Left lung (tissue), 10 donors: Measurements from ENCODE around the gene CTCF. TPM values are rescaled to one million over a fixed set of nuclear protein-coding genes. Genes with fewer than 3 reads are reported as not detected.

Experiments used
- ATAC-seq: fragments of 200-7000 bp; cut with Tn5 transposase; one replicate; pipeline ENCODE4 v1.9.1; 2020; ENCODE audit warnings: moderate library complexity
- DNase-seq, 4 donors: peaks; one replicate each; pipeline ENCODE4 v3.0.0-alpha.2; 2013 to 2020
- H3K27ac ChIP-seq, 2 donors: fragments of 200-600 bp; sonication (generic) in 1 of 2; one replicate each; pipeline versions ENCODE4 v1.5.0 to v1.8.0; 2020 to 2021
- H3K27me3 ChIP-seq, 2 donors: fragments of 200-600 bp; sonication (generic) in 1 of 2; one replicate each; pipeline versions ENCODE4 v1.5.0 to v1.8.0; 2020 to 2021
- H3K36me3 ChIP-seq, 2 donors: fragments of 200-600 bp; sonication (generic) in 1 of 2; one replicate each; pipeline versions ENCODE4 v1.5.0 to v1.8.0; 2020 to 2021
- H3K4me1 ChIP-seq, 2 donors: fragments of 200-600 bp; one replicate each; pipeline ENCODE4 v1.8.0; 2021
- H3K4me3 ChIP-seq, 2 donors: fragments of 200-600 bp; sonication (generic) in 1 of 2; one replicate each; pipeline versions ENCODE4 v1.5.0 to v1.8.0; 2020 to 2021; ENCODE audit warnings: mild to moderate bottlenecking in 1 of 2
- H3K9me3 ChIP-seq, 2 donors: fragments of 200-600 bp; sonication (generic) in 1 of 2; one replicate each; pipeline versions ENCODE4 v1.5.0 to v1.8.0; 2020 to 2021
- intact Hi-C, 2 donors: fragments of 100-400 bp; cut with DNase I; formaldehyde crosslinking; loops; one replicate each; pipeline versions ENCODE4 v1.11.2 to v1.14.2; 2022
- polyA plus RNA-seq, 6 donors: library from polyadenylated mRNA; unstranded; fragments of 120-200 nt; gene quantifications; one replicate each; pipeline ENCODE4 v1.2.1, GENCODE V29; 2013; ENCODE audit not compliant: insufficient read length in 6 of 6
- total RNA-seq, 2 donors: library from RNA; stranded (reverse); fragmentation: NEBNext Ultra II Directional; extraction: Animal tissue kit (Norgen Biotek cat#: 25700); gene quantifications; one replicate each; pipeline ENCODE4 v1.2.1, GENCODE V29; 2021
- TF ChIP-seq, protein P1 (sequence below), 2 donors: fragments of 200-600 bp; sonication (generic) in 1 of 2; IDR thresholded peaks; one replicate each; pipeline versions ENCODE4 v1.5.0 to v1.8.0; 2021; ENCODE audit warnings: antibody characterized with exemption in 2 of 2
- donor health status: DM: no; HTN: yes; CAD: no.
- donor health status: DM: no; HTN: no; CAD: no.

Gene CTCF
- total and polyA plus RNA-seq, 8 donors = 27.8 to 80.2 (median 73.4) TPM

DNA sequence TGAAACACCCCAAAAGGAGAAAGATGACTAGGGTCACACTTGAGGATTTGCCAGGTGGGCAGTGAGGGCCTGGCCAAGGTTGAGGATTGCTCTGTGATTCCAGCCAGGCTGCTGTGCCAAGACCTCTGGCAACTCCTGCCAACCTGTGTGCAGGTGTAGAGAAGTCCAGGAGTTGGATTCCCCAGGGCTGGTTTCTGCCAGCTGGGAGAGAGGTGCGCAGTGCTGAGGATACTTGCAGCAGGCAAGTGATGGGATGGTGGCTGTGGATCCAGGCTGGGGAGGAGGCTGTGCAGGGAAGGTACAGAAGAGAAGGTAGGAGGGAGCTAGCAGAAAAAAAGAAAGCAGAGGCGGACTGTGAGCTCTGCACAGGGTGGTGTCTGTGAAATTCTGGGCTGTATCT lies 27.1 kb upstream of the CTCF start:
- Histone ChIP-seq H3K27me3 (peaks cover 0 to 13% of the 10 kb centered on the region in 2 donors), H3K4me3 (no peak overlapping the region), H3K4me1 (peaks cover 6 to 92% of the 10 kb centered on the region in 2 donors), H3K27ac (no peak overlapping the region), H3K36me3 (peaks cover 0 to 17% of the 10 kb centered on the region in 2 donors), H3K9me3 (no peaks in the 10 kb centered on the region)
- intact Hi-C loops = no loop called here
- TF ChIP-seq, protein P1, sequence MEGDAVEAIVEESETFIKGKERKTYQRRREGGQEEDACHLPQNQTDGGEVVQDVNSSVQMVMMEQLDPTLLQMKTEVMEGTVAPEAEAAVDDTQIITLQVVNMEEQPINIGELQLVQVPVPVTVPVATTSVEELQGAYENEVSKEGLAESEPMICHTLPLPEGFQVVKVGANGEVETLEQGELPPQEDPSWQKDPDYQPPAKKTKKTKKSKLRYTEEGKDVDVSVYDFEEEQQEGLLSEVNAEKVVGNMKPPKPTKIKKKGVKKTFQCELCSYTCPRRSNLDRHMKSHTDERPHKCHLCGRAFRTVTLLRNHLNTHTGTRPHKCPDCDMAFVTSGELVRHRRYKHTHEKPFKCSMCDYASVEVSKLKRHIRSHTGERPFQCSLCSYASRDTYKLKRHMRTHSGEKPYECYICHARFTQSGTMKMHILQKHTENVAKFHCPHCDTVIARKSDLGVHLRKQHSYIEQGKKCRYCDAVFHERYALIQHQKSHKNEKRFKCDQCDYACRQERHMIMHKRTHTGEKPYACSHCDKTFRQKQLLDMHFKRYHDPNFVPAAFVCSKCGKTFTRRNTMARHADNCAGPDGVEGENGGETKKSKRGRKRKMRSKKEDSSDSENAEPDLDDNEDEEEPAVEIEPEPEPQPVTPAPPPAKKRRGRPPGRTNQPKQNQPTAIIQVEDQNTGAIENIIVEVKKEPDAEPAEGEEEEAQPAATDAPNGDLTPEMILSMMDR (IDR thresholded peaks at IDR 0.05) = no peak
- no peak for DNase-seq
- no peak for ATAC-seq

DNA sequence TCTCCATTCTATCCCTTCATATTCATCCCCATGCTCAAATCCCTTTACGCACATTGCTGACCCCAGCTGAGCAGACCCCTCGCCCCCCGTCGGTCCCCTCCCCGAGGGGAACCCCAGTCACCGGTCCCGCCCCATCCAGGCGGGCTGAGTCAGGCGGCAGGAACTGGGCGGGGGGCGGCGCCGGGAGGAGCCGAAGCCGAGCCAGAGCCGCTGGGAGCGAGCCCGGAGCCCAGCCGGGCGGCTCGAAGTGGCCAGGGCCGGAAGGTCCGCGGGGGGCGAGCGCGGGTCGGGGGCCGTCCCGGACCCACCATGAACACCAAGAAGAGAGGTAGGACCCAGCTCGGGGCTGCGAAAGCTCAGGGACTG lies 25.1 kb upstream of the CTCF start:
- Histone ChIP-seq H3K27ac (peak overlapping the region; percentile 79 to 89), H3K9me3 (no peaks in the 10 kb centered on the region), H3K4me3 (peak overlapping the region; percentile 56 to 78), H3K4me1 (peaks cover 0 to 92% of the 10 kb centered on the region in 2 donors), H3K27me3 (peaks cover 0 to 13% of the 10 kb centered on the region in 2 donors), H3K36me3 (peaks cover 0 to 38% of the 10 kb centered on the region in 2 donors)
- intact Hi-C loops = no loop called here
- TF ChIP-seq, protein P1 (IDR thresholded peaks at IDR 0.05) = no peak
- ATAC-seq (peak; percentile 74), DNase-seq (peak; percentile 49 to 92 (median 76))

DNA sequence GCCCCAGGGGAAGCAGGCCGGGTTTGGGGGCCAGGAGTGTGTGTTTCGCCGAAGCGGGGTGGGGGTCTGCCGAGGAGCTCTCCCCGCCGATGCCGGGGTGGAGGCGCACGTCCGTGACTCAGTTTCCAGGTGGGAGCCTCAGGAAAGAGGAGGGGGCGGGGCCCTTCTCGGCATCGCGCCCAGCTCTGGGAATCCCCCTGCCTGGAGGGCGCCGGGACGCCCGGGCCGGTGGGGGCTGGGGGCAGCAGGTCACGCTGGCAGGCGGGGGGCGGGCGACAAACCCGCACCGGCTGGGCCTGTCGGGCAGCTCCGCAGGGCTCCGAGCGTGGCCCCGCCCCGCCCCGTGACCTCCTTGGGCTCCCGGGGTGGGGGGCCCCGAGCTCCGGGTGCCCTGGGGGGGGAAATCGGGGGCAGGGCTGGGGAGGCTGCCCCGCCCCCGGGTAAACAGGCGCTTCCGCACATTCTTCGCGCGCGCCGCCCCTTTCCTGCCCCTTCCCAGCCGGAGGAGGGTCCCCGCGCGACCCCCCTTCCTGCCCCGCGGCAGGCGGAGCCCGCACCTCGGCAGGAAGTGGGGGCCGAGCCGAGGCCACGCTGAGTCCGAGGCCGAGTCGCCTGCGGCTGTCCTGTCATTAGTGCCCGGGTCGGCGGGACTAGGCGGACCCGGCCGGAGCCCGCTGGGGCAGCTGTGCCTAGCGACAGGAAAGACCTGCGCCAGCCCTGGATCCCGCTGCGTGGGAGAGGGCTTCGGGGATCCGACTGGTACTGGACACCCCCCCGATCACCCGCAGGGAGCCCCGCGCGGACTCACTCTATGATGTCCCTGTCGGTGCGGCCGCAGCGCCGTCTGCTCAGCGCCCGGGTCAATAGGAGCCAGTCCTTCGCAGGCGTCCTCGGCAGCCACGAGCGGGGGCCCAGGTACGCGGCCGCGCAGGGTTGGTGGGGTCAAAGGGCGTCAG lies 24.4 kb upstream of the CTCF start:
- peak overlapping the region; percentile 56 to 78 for H3K4me3 ChIP-seq
- H3K27ac ChIP-seq = peak overlapping the region; percentile 79 to 89
- H3K4me1 ChIP-seq = peaks cover 0 to 93% of the 10 kb centered on the region in 2 donors
- peaks cover 0 to 13% of the 10 kb centered on the region in 2 donors for H3K27me3 ChIP-seq
- intact Hi-C loops = no loop called here
- ATAC-seq (peak; percentile 77), DNase-seq (peak; percentile 45 to 91 (median 75))
- TF ChIP-seq, protein P1 (IDR thresholded peaks at IDR 0.05) = no peak
- peaks cover 0 to 44% of the 10 kb centered on the region in 2 donors for H3K36me3 ChIP-seq
- no peaks in the 10 kb centered on the region for H3K9me3 ChIP-seq

DNA sequence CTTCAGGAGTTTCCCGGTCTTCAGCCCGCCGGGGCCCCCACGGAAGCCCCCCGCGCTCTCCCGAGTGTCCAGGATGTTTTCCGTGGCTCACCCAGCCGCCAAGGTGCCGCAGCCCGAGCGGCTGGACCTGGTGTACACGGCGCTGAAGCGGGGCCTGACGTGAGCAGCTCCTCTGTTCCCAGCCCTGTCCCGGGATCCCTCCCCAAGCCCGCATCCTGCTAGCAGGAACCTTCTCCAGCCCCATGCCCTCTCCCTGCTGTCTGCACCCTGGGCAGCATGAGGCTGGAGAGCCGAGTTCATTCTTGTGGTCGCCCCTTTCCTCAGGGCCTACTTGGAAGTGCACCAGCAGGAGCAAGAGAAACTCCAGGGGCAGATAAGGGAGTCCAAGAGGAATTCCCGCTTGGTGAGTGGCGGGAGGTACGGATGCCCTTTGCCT lies 23.6 kb upstream of the CTCF start:
- ATAC-seq (peak; percentile 3), DNase-seq (no peak)
- TF ChIP-seq, protein P1 (IDR thresholded peaks at IDR 0.05) = no peak
- peak overlapping the region in 1 of 2 donors; percentile 89 for H3K27ac ChIP-seq
- no peaks in the 10 kb centered on the region for H3K9me3 ChIP-seq
- H3K4me1 ChIP-seq = peaks cover 0 to 95% of the 10 kb centered on the region in 2 donors
- peaks cover 0 to 52% of the 10 kb centered on the region in 2 donors for H3K36me3 ChIP-seq
- intact Hi-C loops = no loop called here
- H3K4me3 ChIP-seq = peak overlapping the region; percentile 56 to 78
- H3K27me3 ChIP-seq = peaks cover 0 to 13% of the 10 kb centered on the region in 2 donors

DNA sequence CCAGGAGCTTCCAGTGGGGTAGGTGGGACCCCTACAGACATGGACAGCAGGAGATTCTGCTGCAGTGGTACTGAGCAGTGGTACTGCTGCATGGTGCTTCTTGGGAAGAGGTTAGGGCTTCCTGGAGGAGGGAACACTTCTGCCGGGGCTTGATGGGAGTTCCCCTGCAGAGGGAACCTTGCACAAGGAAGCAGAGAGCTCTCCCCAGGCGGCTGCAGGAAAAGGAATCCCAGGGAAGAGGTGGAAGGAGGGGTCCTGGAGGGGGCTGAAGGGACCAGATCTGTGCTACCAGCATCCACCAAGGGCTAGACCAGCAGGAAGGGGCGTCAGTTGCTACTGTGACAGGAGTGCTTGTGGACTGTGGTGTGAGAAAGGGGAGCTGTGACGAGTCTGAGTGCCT lies 23.1 kb upstream of the CTCF start:
- no peak for DNase-seq
- peaks cover 0 to 58% of the 10 kb centered on the region in 2 donors for H3K36me3 ChIP-seq
- peak overlapping the region in 1 of 2 donors; percentile 89 for H3K27ac ChIP-seq
- TF ChIP-seq, protein P1 (IDR thresholded peaks at IDR 0.05) = no peak
- intact Hi-C loops = no loop called here
- H3K9me3 ChIP-seq = no peaks in the 10 kb centered on the region
- no peak for ATAC-seq
- peak overlapping the region in 1 of 2 donors; percentile 78 for H3K4me3 ChIP-seq
- H3K27me3 ChIP-seq = peaks cover 0 to 13% of the 10 kb centered on the region in 2 donors
- peaks cover 0 to 92% of the 10 kb centered on the region in 2 donors for H3K4me1 ChIP-seq
